Activated CD8-positive, alpha-beta memory T cell treated with anti-CD3 and anti-CD28 coated beads, Interleukin-2, amount 10 ng/mL, durations not matched to agents 7 days and 5 days (primary cell): ENCODE data around the gene PIAS4. TPM values are rescaled to one million over a fixed set of nuclear protein-coding genes. Genes with fewer than 3 reads are reported as not detected.
A peak's percentile ranks its signal among the peaks of the same experiment; 100 is the strongest.

ENCODE experiments used
- ATAC-seq: fragments of 150-1000 bp; cut with Tn5 transposase; one replicate; pipeline ENCODE4 v1.10.0; 2021; ENCODE audit warnings: moderate library complexity
- CTCF ChIA-PET: fragments of 350-600 bp; sonication (Branson Sonifier 250); formaldehyde crosslinking; loops from one replicate; lab custom pipeline; 2021; ENCODE audit warnings: antibody characterized with exemption; lab: Charles Lee
- DNase-seq: peaks from one replicate; pipeline ENCODE4 v3.0.0-alpha.2; 2020
- H3K27ac Mint-ChIP-seq: one replicate; pipeline ENCODE4 v1.8.0; 2021; ENCODE audit warnings: mild to moderate bottlenecking, mixed read lengths
- H3K27me3 Mint-ChIP-seq: one replicate; pipeline ENCODE4 v1.8.0; 2021; ENCODE audit warnings: mixed read lengths
- H3K36me3 Mint-ChIP-seq: one replicate; pipeline ENCODE4 v1.8.0; 2021; ENCODE audit warnings: mild to moderate bottlenecking, mixed read lengths
- H3K4me1 Mint-ChIP-seq: one replicate; pipeline ENCODE4 v1.8.0; 2021; ENCODE audit warnings: mixed read lengths
- H3K4me3 Mint-ChIP-seq: one replicate; pipeline ENCODE4 v1.8.0; 2021; ENCODE audit warnings: mild to moderate bottlenecking, moderate library complexity, mixed read lengths
- H3K9me3 Mint-ChIP-seq: one replicate; pipeline ENCODE4 v1.8.0; 2022; ENCODE audit warnings: low read depth, mixed read lengths
- total RNA-seq, 2 experiments: library from RNA; stranded (reverse); gene quantifications; one replicate each; pipeline ENCODE4 v1.2.3, GENCODE V29; 2021

PIAS4 gene
- total RNA-seq, 2 experiments from 2014 or later: 34.0 to 39.4 TPM

DNA sequence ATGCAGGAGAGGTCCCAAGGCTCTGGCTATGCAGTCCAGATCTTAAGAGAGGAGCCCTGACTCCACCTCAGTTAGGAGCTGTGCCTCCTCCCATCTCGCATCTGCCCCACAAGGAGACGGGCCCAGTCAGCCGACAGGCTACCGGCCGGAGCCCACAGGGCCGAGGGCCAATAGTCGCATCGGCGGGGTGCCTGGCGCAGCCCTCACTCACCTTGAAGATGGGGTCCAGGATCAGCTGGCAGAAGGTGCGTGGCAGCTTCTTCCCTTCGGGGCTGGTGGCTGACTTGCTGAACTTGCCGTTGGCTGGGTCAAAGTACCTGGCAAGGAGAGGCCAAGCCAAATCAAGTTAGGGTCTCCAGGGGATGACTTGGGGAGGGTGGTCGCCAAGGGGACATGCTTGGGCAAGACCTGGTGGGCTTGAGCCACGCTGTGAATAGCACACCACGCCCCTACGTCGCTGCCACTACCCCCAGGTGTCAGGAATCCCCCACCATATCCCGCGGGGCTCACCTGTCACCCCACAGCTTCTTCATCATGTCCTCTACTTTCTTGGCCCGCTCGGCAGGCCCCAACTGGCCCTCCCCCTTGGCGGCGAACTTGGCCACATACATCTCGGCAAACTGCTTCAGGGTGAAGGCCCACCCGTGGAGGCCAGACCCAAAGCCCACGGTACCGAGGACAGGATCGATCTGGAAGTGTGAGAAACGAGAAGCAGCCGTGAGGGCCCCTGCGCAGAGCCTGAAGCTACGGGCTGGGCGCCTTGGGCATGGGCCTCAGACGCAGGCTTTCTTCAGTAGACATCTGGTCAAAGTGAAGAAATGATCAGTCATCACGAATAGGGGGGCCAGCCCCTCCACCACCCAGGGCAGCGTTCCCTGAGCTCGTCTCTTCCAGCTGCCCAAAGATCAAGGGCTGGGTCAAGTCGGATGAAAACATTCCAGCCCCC lies 25.5 kb upstream of the PIAS4 start:
- H3K36me3 Mint-ChIP-seq: peaks cover 69% of the 10 kb centered on the region
- H3K27me3 Mint-ChIP-seq: no peaks in the 10 kb centered on the region
- peaks cover 57% of the 10 kb centered on the region for H3K4me1 Mint-ChIP-seq
- H3K4me3 Mint-ChIP-seq: no peak overlapping the region
- ATAC-seq: no peak
- DNase-seq: no peak
- CTCF ChIA-PET: no interaction called here
- peak overlapping the region; percentile 97 for H3K27ac Mint-ChIP-seq
- H3K9me3 Mint-ChIP-seq: no peaks in the 10 kb centered on the region

DNA sequence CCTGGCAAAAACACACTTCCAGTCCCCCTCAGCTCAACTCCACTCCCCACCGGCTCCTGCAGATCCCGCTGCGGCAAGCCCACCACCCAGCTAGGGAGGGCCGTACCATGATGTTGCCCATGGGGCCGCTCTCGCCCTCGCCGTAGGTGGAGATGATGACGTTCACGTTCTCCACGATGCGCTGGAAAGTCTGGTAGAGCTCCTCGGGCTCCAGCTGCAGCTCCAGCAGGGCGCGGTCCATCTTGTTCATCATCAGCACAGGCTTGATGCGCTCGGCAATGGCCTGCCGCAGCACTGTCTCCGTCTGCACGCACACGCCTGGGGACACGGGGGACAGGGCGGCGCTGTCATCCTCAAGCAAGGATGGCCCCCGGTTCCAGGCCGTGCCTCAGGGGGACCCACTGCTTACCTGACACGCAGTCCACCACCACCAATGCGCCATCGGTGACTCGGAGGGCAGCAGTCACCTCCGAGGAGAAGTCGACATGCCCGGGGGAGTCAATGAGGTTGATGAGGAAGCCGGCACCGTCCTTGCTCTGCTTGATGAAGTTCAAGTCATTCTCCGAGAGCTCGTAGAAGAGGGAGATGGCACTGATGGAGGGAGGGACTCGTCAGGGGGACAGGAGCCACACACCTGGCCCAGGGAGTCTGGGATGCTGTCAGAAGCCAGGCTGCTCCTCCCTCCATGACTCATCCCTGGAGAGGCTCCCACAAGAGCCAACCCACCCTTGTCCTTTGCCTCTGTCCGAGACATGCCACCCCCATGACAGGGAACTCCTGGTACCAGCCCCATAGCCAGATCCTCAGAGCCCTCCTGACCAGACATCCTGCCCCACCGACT lies 24.6 kb upstream of the PIAS4 start:
- CTCF ChIA-PET: interaction anchor here (2.8 kb wide), 1 partner anchor 11 kb away, joined by 17 read pairs; the partner anchor contains the start of gene DAPK3
- H3K36me3 Mint-ChIP-seq: peaks cover 60% of the 10 kb centered on the region
- no peak for ATAC-seq
- peak overlapping the region; percentile 97 for H3K27ac Mint-ChIP-seq
- DNase-seq: no peak
- no peaks in the 10 kb centered on the region for H3K9me3 Mint-ChIP-seq
- no peaks in the 10 kb centered on the region for H3K27me3 Mint-ChIP-seq
- peaks cover 59% of the 10 kb centered on the region for H3K4me1 Mint-ChIP-seq
- H3K4me3 Mint-ChIP-seq: peak overlapping the region; percentile 98

DNA sequence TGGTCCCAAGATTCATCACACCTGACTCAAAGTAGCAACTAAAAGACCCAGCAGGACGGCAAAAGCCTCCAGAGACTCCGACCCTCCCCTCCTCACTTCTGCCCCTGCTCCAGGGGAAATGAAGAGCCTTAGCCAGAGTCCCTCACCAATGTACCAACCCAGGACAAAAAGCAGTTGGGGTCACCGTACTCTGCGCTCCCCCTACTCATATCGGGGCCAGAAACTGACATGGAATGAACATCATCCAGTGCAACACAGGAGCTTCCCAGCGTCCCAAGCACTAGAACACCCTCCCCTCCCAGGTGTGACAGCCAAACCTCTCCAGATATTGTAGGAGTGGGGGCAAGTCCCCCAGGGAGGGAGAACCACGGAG lies 24.0 kb upstream of the PIAS4 start:
- no peak for ATAC-seq
- peaks cover 56% of the 10 kb centered on the region for H3K4me1 Mint-ChIP-seq
- no peak for DNase-seq
- H3K4me3 Mint-ChIP-seq: peak overlapping the region; percentile 98
- H3K27ac Mint-ChIP-seq: peak overlapping the region; percentile 97
- peaks cover 56% of the 10 kb centered on the region for H3K36me3 Mint-ChIP-seq
- no peaks in the 10 kb centered on the region for H3K27me3 Mint-ChIP-seq
- CTCF ChIA-PET: interaction anchor here (2.7 to 2.8 kb wide), 3 partner anchors 12 to 219 kb away, joined by 15 to 31 read pairs (median 17); partner anchors contain the start of gene DAPK3
- H3K9me3 Mint-ChIP-seq: no peaks in the 10 kb centered on the region

DNA sequence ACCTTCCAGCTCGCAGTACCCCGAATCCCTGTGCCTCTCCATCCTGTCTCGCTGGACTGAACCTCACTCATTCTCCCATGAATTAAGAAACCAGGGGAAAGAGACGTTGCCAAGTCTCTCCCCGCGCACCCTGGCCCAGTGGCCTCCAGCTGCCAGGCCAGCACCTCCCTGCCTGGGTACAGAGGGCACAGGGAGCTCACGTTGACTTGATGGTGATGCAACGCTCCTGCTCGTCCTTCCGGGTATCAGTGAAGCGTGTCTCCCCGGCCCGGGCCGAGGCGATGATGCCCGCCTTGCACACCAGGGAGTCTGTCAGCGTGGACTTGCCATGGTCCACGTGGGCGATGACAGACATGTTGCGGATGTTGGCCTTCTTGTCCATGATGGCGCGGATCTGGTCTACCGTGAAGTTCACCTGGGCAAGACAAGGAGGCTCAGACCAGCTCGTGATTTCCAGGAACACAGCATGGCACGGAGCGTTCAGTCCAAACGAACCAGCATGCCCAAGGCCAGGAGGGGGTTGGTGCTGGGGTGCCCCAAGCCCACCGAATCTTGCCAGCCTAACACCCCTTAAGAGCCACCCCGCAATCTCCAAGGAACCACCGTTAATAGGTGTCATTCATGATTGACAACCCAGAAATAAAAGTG lies 23.5 kb upstream of the PIAS4 start:
- Mint-ChIP-seq H3K36me3 (peaks cover 53% of the 10 kb centered on the region), H3K4me1 (peaks cover 56% of the 10 kb centered on the region), H3K4me3 (peak overlapping the region; percentile 98), H3K27ac (peak overlapping the region; percentile 97), H3K27me3 (no peaks in the 10 kb centered on the region), H3K9me3 (no peaks in the 10 kb centered on the region)
- no peak for ATAC-seq
- CTCF ChIA-PET: interaction anchor here (2.7 to 2.8 kb wide), 3 partner anchors 12 to 218 kb away, joined by 15 to 31 read pairs (median 17); partner anchors contain the start of gene DAPK3
- DNase-seq: peak; percentile 65

DNA sequence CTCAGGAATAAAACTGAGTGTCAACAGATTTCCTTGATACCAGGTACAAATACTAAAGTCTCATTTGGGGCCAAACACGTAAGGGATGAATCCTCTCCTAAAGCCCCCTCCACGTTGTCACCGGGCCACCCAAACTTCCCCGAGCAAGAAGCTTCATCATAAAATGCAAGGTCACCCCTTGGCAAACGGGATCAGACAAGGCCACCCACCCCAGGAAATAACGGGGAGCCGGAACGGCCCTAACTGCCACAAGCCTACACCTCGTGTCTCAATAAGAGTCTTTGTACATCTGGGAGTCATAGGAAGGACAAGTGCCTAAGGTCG lies 23.0 kb upstream of the PIAS4 start:
- Mint-ChIP-seq H3K4me3 (peak overlapping the region; percentile 98), H3K36me3 (peaks cover 49% of the 10 kb centered on the region), H3K4me1 (peaks cover 54% of the 10 kb centered on the region), H3K27ac (peak overlapping the region; percentile 97), H3K27me3 (no peaks in the 10 kb centered on the region), H3K9me3 (no peaks in the 10 kb centered on the region)
- CTCF ChIA-PET: interaction anchor here (1.6 to 2.8 kb wide), 7 partner anchors 13 to 222 kb away, joined by 4 to 31 read pairs (median 13); partner anchors contain the start of genes DAPK3, MRPL54 and PIAS4
- DNase-seq (no peak), ATAC-seq (no peak)

DNA sequence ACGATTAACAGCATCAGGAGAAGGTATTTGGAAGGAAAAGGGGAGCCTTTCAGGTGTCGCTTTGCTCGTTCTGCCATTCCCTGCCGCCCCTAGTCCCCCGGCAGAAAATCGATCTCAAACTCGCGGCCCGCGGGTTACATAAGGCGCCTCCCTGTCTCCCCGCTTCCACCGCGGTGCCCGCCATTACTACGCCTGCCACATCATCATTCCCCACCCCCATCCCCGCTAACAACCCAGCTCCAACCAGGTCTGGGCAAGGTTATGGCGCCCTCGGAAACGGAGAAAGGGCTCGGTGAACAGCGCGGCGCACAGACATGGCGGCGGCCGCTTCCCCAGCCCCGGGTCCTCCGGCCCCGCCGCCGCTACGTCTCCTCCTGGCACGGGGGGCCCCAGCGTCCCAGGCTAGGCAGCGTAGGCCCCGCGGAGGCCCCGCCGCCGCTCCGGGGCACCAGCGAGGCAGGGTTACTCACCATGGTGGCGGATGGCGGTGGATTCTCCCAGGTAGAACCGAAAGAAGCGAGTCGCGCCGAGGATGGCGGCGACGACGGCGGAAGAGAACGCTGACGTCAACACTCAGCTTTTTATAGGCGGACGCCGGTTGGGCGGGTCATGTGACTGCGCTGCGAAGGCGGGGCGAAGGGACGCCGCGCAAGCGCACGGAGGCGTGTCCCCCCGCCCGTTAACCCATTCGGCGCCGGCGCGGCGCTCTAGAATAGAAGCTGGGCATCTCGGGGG lies 22.5 kb upstream of the PIAS4 start, which contains the start of gene EEF2:
Gene EEF2, minus strand, starts transcription at position 556 of the 735 bp plus-strand sequence. Its CDS starts 83 bp downstream, at position 473.
- Mint-ChIP-seq H3K27ac (peak within 1 kb of the TSS; percentile 97), H3K27me3 (no peaks in the 10 kb centered on the region), H3K36me3 (peaks cover 45% of the 10 kb centered on the region), H3K4me1 (peaks cover 52% of the 10 kb centered on the region), H3K9me3 (no peaks in the 10 kb centered on the region), H3K4me3 (peak within 1 kb of the TSS; percentile 98)
- DNase-seq (peak; percentile 92), ATAC-seq (peak; percentile 49)
- CTCF ChIA-PET: interaction anchor here (0.6 to 2.8 kb wide), 25 partner anchors 10 to 415 kb away, joined by 3 to 31 read pairs (median 4); partner anchors contain the start of genes ANKRD24, DAPK3, MRPL54 and PIAS4

DNA sequence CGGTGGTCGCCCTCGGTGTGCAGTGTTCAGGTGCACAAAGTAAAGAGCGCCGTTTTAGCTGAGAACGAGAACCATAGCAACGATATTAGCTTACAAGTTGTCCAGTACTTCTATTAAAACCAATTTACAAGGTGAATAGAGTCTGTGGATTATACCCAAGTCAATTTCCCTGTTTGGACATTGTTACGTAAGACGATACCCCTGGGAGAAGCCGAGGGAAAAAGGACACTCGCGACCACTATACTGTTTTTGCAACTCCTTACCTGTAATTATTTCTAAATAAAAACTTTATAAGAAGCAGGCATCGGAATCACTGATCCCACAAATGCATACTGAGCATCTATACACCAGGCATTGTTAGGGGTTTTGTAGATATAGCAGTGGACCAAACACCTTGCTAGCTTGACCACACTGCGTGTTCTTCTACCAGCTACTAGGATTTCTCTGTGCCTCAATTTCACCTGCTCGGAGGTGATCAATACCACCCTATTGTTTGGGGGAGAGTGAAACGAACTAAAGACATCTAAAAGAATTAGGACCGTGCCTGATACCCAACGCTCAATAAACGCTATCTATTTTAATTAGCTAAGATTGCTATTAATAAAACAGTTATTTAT lies 21.8 kb upstream of the PIAS4 start:
- H3K4me1 Mint-ChIP-seq: peaks cover 52% of the 10 kb centered on the region
- H3K27me3 Mint-ChIP-seq: no peaks in the 10 kb centered on the region
- ATAC-seq: no peak
- H3K9me3 Mint-ChIP-seq: peaks cover 1% of the 10 kb centered on the region
- H3K27ac Mint-ChIP-seq: peak overlapping the region; percentile 97
- CTCF ChIA-PET: interaction anchor here (0.8 to 2.8 kb wide), 24 partner anchors 10 to 415 kb away, joined by 3 to 31 read pairs (median 4); partner anchors contain the start of genes ANKRD24, DAPK3, MRPL54 and PIAS4
- no peak for DNase-seq
- peaks cover 42% of the 10 kb centered on the region for H3K36me3 Mint-ChIP-seq
- peak overlapping the region; percentile 98 for H3K4me3 Mint-ChIP-seq

DNA sequence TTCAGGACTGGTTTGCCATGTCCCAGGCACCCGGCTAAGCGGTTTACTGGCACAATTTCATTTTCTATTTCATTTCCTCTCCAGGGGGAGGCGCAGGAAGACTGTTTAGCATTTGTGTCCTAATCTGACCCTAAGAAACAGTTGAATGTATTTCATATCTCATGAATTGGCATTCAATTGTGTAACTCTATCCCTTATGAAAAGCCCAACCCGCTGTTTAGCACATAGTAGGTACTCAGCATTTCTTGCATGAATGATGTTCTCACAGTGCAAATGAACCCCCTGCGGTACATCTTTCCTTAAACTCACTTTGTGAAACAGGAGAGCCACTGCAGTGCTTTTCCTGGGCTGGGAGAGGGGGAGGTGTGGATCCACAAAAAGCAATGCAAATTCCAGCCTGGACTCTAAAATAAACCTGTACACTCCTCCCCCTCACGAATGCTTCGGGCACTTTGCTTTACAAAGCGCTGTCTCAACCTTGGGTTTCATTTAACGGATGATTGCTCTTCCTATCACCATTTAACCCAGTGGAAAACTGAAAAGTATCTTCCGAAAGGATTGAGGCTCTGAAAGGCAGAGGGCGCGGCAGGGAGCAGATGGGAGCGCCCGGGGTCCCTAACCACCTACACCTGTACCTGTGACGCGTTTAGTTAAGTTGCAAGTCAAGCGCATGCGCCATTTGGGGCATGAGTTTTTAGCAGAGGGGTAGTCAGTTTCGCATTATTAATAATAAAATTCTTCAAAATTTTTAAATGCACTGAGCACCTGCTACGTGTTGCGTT lies 21.1 kb upstream of the PIAS4 start:
- peak overlapping the region; percentile 97 for H3K27ac Mint-ChIP-seq
- peaks cover 35% of the 10 kb centered on the region for H3K36me3 Mint-ChIP-seq
- H3K4me1 Mint-ChIP-seq: peaks cover 48% of the 10 kb centered on the region
- DNase-seq (peak; percentile 83), ATAC-seq (peak; percentile 22)
- H3K4me3 Mint-ChIP-seq: peak overlapping the region; percentile 98
- CTCF ChIA-PET: interaction anchor here (0.8 to 2.8 kb wide), 22 partner anchors 10 to 366 kb away, joined by 3 to 31 read pairs (median 6); partner anchors contain the start of genes ANKRD24, DAPK3, MRPL54 and PIAS4
- peaks cover 2% of the 10 kb centered on the region for H3K9me3 Mint-ChIP-seq
- no peaks in the 10 kb centered on the region for H3K27me3 Mint-ChIP-seq

DNA sequence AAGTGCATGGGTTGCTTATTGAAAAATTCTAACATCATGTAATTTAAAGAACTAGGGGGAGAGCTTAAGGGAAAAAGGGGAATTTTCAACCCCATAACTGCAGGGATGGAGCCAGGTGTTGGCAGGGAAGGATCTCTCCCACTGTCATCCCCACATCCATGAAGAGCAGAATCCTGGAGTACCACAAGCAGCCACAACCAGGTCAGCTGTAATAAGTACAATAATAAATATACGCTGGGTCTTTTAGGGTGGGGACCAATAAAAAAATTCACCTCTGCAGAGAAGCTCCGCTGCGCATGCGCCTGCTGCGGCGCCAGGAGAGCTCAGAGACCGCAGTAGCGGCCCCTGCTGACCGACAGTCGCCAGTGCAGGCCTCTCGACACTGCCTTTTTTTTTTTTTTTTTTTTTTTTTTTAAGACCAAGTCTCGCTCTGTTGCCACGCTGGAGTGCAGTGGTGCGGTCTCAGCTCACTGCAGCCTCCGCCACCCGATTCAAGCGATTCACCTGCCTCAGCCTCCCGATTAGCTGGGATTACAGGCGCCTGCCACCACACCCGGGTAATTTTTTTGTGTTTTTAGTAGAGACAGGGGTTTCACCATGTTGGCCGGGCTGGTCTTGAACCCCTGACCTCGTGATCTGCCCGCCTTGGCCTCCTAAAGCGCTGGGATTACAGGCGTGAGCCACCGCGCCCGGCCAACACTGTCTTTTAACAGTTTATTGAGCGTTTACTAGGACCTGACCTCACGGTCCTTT lies 19.7 kb upstream of the PIAS4 start:
- peaks cover 38% of the 10 kb centered on the region for H3K4me1 Mint-ChIP-seq

DNA sequence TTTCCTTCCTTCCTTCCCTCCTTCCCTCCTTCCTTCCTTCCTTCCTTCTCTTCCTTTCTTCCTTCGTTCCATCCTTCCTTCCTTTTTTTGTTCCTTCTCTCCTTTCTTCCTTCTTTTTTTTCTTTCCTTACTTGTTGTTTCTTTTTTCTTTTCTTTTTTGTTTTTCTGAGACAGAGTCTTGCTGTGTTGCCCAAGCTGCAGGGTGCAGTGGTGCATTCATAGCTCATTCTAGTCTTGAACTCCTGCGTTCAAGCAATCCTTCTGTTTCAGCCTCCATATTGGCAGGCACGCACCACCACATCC lies 16.8 kb upstream of the PIAS4 start:
- H3K9me3 Mint-ChIP-seq: peaks cover 2% of the 10 kb centered on the region
- CTCF ChIA-PET: interaction anchor here (0.7 to 4.1 kb wide), 6 partner anchors 13 to 196 kb away, joined by 3 to 70 read pairs (median 6); partner anchors contain the start of genes CREB3L3 and PIAS4
- no peak overlapping the region for H3K27ac Mint-ChIP-seq
- no peaks in the 10 kb centered on the region for H3K36me3 Mint-ChIP-seq
- DNase-seq (no peak), ATAC-seq (no peak)
- H3K4me1 Mint-ChIP-seq: peaks cover 19% of the 10 kb centered on the region
- H3K27me3 Mint-ChIP-seq: no peaks in the 10 kb centered on the region
- H3K4me3 Mint-ChIP-seq: no peak overlapping the region

More for the DNA sequence above, 19.7 kb upstream of the PIAS4 start:
- Mint-ChIP-seq H3K4me3 (peak overlapping the region; percentile 98), H3K36me3 (peaks cover 22% of the 10 kb centered on the region), H3K27ac (peak overlapping the region; percentile 87), H3K27me3 (no peaks in the 10 kb centered on the region), H3K9me3 (peaks cover 2% of the 10 kb centered on the region)
- ATAC-seq (peak; percentile 29), DNase-seq (peak; percentile 93)
- CTCF ChIA-PET: interaction anchor here (0.6 to 4.1 kb wide), 44 partner anchors 8 to 646 kb away, joined by 3 to 70 read pairs (median 4); partner anchors contain the start of genes CHAF1A, DAPK3, MPND and MRPL54
